ENCODE data around the gene GLB1L3. TPM values are rescaled to one million over a fixed set of nuclear protein-coding genes. Genes with fewer than 3 reads are reported as not detected.

GLB1L3 gene
- total RNA-seq, 2 experiments from 2014 or later, result 4.1 to 6.1 TPM

DNA sequence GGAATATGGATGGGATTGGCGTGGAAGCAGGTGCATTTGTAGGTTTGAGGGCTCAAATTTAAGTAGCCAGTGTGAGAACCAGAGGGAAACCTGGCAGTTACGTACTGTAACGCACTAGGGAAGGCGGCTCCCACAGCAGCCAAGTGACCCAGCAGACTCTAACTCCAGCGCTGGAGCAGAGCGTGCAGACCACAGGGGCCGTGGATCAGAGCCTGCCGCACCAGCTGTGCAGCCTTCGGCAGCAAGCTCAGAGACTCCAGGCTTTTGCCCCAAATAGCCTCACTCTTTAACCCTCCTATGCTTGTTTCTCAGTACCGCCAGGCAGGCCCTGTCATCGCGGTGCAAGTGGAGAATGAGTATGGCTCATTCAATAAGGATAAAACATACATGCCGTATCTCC is 12.3 kb downstream of the GLB1L3 start:
- ATAC-seq (no peak), DNase-seq (peak; percentile 30)
- Mint-ChIP-seq H3K27ac (no peak overlapping the region), H3K4me3 (no peak overlapping the region), H3K27me3 (no peaks in the 10 kb centered on the region), H3K4me1 (no peaks in the 10 kb centered on the region), H3K36me3 (no peaks in the 10 kb centered on the region), H3K9me3 (ENCODE audit: low read depth) (no peaks in the 10 kb centered on the region)
- CTCF ChIA-PET, result interaction anchor here (1.5 kb wide), 1 partner anchor 13 kb away, joined by 4 read pairs; the partner anchor contains the start of gene GLB1L3

DNA sequence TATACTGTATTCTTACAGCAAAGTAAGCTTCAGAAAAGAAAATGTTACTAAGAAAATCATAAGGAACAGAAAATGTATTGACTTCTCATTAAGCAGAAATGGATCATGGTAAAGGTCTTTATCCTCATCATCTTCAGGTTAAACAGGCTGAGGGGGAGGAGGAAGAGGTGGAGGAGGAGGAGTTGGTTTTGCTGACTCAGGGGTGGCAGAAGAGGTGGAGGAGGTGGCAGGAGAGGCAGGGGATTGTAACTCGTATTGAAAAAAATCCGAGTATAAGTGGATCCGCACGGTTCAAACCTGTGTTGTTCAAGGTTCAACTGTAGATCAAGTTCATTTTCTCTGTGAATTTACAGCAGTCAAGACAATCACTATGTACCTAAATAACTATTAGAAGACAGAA is 13.0 kb downstream of the GLB1L3 start:
- DNase-seq, result peak; percentile 21
- Mint-ChIP-seq H3K9me3 (ENCODE audit: low read depth) (no peaks in the 10 kb centered on the region), H3K27me3 (no peaks in the 10 kb centered on the region), H3K4me3 (no peak overlapping the region), H3K36me3 (no peaks in the 10 kb centered on the region), H3K4me1 (no peaks in the 10 kb centered on the region), H3K27ac (no peak overlapping the region)
- no peak for ATAC-seq
- CTCF ChIA-PET, result interaction anchor here (1.5 kb wide), 1 partner anchor 13 kb away, joined by 4 read pairs; the partner anchor contains the start of gene GLB1L3

DNA sequence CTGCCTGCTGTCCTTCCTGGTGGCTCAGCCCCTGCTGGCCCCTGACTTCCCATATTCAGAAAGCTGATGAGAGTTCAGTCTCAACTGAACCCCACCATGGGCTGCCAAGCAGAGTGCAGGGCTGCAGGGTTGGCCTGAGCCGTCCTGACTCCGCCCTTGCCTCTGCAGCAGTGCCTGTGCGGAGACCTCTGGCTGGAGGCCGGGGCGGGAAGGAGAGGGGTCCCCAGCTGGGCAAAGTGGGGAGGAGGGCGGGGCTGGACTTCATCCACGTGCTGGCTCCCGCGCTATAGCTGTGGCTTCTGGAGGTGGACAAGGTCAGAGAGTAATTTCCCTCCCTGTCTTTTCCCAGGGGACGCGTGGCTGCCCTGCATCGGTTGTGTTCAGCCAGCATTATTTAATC is 13.6 kb downstream of the GLB1L3 start:
- H3K9me3 Mint-ChIP-seq (ENCODE audit: low read depth), result no peaks in the 10 kb centered on the region
- DNase-seq, result peak; percentile 23
- ATAC-seq, result no peak
- H3K4me3 Mint-ChIP-seq, result no peak overlapping the region
- H3K4me1 Mint-ChIP-seq, result peaks cover 4% of the 10 kb centered on the region
- no peak overlapping the region for H3K27ac Mint-ChIP-seq
- H3K36me3 Mint-ChIP-seq, result peaks cover 3% of the 10 kb centered on the region
- CTCF ChIA-PET, result no interaction called here
- H3K27me3 Mint-ChIP-seq, result no peaks in the 10 kb centered on the region

DNA sequence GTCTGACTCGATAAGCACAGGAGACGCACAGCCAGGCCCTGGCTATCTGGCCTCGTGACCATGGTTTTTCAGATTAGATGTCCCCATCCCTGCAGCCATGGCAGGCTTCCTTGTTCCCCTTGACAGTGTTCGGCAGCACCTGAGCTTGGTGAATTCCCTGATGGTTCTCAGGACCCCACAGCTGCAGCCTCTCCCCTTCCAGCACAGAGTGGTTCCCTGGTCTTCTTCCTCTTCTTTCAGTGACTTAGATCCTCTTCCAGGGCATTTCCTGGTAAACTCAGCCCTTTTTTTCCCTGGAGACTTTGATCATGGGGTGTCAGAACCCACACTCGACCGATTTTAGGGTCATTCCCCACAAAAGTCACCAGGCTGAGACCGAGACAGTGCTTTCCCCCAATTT is 14.5 kb downstream of the GLB1L3 start:
- Mint-ChIP-seq H3K4me3 (no peak overlapping the region), H3K9me3 (ENCODE audit: low read depth) (no peaks in the 10 kb centered on the region), H3K36me3 (peaks cover 3% of the 10 kb centered on the region), H3K27me3 (no peaks in the 10 kb centered on the region), H3K27ac (no peak overlapping the region), H3K4me1 (peaks cover 6% of the 10 kb centered on the region)
- DNase-seq, result no peak
- CTCF ChIA-PET, result interaction anchor here (0.8 kb wide), 1 partner anchor 20 kb away, joined by 3 read pairs; no protein-coding TSS in a partner anchor
- no peak for ATAC-seq

DNA sequence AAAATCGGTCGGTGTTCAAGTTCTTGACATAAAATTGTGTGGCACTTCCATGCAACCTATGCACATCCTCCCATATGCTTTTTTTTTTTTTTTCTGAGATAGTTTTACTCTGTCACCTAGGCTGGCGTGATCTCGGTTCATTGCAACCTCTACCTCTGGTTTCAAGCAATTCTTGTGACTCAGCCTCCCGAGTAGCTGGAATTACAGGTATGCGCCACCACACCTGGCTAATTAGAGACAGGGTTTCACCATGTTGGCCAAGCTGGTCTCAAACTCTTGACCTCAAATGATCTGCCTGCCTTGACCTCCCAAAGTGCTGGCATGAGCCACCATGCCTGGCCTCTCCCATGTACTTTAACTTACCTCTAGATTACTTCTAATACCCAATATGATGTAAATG is 15.0 kb downstream of the GLB1L3 start:
- CTCF ChIA-PET, result interaction anchor here (0.8 kb wide), 1 partner anchor 19 kb away, joined by 3 read pairs; no protein-coding TSS in a partner anchor
- ATAC-seq (no peak), DNase-seq (no peak)
- Mint-ChIP-seq H3K27me3 (no peaks in the 10 kb centered on the region), H3K36me3 (peaks cover 6% of the 10 kb centered on the region), H3K9me3 (ENCODE audit: low read depth) (no peaks in the 10 kb centered on the region), H3K27ac (no peak overlapping the region), H3K4me3 (no peak overlapping the region), H3K4me1 (peaks cover 6% of the 10 kb centered on the region)

DNA sequence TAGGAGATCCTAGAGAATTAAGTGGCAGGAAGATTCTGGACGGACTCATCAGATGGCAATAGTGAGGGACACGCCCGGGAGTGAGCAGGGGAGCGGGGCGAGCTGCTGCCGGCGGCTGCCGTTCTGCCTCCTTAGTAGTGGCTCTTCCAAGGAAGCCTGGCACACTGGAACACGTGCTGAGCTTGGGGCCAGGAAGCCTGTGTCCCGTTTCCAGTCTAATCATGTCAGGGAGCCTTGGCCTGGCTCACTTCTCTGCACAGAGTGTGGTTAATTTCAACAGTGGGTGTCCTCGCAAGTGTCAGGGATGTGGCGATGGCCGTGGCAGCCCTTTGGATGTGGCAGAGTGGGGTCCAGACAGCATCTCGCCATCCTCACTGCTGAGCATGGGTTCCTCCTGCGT is 16.5 kb downstream of the GLB1L3 start:
- DNase-seq, result no peak
- H3K36me3 Mint-ChIP-seq, result peaks cover 6% of the 10 kb centered on the region
- H3K27me3 Mint-ChIP-seq, result no peaks in the 10 kb centered on the region
- ATAC-seq, result no peak
- H3K9me3 Mint-ChIP-seq (ENCODE audit: low read depth), result no peaks in the 10 kb centered on the region
- no peak overlapping the region for H3K4me3 Mint-ChIP-seq
- peaks cover 6% of the 10 kb centered on the region for H3K4me1 Mint-ChIP-seq
- CTCF ChIA-PET, result no interaction called here
- H3K27ac Mint-ChIP-seq, result no peak overlapping the region

DNA sequence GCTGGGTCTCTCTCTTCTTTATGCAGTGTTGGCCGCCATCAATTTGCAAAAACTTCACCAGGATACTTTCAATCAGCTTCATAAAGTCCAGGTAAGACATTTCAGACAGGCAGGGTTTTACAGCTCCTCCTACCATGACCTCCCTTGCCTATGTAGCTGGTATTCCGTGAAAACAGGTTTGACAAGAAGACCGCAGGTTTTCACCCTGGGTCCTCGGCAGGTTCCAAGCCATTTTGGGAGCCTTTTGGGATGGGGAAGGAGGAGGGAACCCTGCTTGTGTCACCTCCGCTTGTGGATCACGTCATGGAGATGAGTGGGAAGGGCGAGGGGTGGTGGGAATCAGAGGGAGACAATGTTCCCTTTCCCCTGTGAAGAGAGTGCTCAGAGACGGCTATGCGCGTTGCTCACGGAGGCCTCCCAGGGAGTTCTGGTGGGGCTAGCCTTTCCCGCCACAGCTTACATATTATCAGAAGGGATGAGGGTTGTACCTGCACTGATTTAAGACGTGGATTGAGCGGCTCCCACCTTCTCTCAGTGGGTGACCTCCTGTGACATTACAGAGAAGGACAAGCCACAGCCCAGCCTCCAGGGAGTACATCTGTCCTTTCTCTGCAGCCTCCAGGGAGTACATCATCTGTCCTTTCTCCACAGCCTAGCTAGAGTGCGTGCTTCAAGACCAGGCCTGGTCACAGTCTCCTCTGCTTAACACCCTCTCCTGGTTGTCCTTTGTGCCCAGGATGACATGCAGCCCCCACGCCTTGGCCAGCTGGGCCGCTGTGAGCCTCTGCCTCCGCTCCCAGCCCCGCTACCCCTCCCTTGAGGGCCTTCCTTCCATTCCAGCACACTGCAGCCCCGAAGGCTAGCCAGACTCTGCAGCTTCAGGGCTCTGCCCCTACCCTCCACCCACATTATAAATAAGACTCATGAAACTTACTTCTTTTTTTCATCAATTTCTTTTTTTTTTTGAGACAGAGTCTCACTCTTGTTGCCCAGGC is 17.2 kb downstream of the GLB1L3 start:
- CTCF ChIA-PET, result no interaction called here
- no peak overlapping the region for H3K4me3 Mint-ChIP-seq
- DNase-seq (no peak), ATAC-seq (no peak)
- peaks cover 6% of the 10 kb centered on the region for H3K36me3 Mint-ChIP-seq
- H3K9me3 Mint-ChIP-seq (ENCODE audit: low read depth), result no peaks in the 10 kb centered on the region
- no peaks in the 10 kb centered on the region for H3K27me3 Mint-ChIP-seq
- no peak overlapping the region for H3K27ac Mint-ChIP-seq
- peaks cover 6% of the 10 kb centered on the region for H3K4me1 Mint-ChIP-seq

DNA sequence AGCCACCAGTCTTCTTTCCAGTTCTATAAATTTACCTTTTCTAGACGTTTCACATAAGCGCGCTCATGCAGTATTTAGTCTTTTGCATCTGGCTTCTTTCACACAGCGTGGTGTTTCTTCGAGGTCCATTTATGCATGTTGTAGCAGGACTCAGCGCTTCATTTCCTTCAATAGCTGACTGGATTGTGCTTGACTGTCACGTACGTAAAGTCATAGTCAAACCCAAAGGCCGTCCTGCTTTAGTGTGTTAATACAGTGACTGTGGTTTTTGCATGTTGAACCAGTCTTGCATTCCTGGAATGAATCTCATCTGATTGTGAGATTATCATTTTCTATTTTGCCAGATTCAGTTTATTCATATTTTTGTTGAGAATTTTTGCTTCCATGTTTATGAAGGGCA is 18.5 kb downstream of the GLB1L3 start:
- CTCF ChIA-PET, result no interaction called here
- no peak for ATAC-seq
- peaks cover 6% of the 10 kb centered on the region for H3K36me3 Mint-ChIP-seq
- H3K4me1 Mint-ChIP-seq, result peaks cover 6% of the 10 kb centered on the region
- H3K9me3 Mint-ChIP-seq (ENCODE audit: low read depth), result no peaks in the 10 kb centered on the region
- no peak overlapping the region for H3K27ac Mint-ChIP-seq
- DNase-seq, result no peak
- H3K27me3 Mint-ChIP-seq, result no peaks in the 10 kb centered on the region
- no peak overlapping the region for H3K4me3 Mint-ChIP-seq

DNA sequence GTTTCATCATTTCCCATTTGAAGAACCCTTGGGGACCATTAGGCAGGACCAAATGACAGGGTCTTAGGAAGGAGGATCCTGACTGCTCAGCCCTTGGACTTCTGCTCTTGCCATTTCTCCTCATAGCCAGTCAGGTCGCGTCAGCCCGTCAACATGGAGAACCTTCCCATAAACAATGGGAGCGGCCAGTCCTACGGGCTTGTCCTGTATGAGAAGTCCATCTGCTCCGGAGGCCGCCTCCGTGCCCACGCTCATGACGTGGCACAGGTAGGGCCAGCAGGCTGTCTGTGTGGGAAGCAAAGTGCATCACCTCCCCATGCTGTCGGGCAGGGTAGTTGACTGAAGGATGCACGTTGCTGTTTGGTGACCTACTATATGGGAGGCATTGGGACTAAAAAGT is 36.0 kb downstream of the GLB1L3 start:
- DNase-seq (no peak), ATAC-seq (no peak)
- Mint-ChIP-seq H3K36me3 (peaks cover 8% of the 10 kb centered on the region), H3K4me3 (no peak overlapping the region), H3K27me3 (no peaks in the 10 kb centered on the region), H3K27ac (no peak overlapping the region), H3K9me3 (ENCODE audit: low read depth) (no peaks in the 10 kb centered on the region), H3K4me1 (no peaks in the 10 kb centered on the region)
- CTCF ChIA-PET, result interaction anchor here (0.6 kb wide), 1 partner anchor 10 kb away, joined by 3 read pairs; no protein-coding TSS in a partner anchor

DNA sequence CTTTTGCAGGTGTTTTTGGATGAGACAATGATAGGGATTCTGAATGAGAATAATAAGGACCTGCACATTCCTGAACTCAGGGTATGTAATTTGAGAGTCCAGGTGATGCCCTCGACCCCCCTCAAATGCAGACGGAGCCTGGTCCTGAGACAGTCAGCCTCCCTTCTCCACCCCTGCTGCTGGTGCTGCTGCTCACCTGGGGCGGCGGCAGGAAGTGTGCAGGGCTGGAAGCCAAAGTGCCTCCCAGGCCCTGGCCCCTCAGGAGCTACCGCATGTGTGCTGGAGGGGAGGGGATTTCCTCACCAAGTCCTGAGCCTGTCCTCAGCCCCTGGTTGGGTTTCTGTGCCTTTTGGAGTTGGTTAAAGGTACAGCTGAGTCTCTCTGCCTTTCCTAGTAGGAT is 36.6 kb downstream of the GLB1L3 start:
- Mint-ChIP-seq H3K9me3 (ENCODE audit: low read depth) (no peaks in the 10 kb centered on the region), H3K27ac (no peak overlapping the region), H3K4me1 (no peaks in the 10 kb centered on the region), H3K4me3 (no peak overlapping the region), H3K36me3 (peaks cover 5% of the 10 kb centered on the region), H3K27me3 (no peaks in the 10 kb centered on the region)
- ATAC-seq (no peak), DNase-seq (no peak)
- CTCF ChIA-PET, result interaction anchor here (0.6 kb wide), 1 partner anchor 9 kb away, joined by 3 read pairs; no protein-coding TSS in a partner anchor

DNA sequence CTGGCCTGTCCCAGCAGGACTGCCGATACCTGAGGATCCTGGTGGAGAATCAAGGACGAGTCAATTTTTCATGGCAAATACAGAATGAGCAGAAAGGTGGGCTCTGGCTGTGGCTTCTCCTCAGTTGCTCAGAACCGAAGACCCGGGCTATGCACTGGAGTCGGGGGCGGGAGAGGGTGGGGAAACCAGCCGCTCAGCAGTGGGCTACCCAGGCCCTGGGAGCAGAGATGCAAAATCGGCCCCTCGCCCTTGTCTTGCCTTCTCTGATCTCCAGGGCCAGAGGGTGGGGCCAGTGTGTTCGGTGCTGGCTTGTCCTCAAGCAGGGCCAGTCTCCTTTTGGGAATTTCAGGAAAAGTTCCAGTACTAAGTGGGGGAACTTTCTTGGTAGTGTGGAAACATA is 37.2 kb downstream of the GLB1L3 start:
- H3K4me3 Mint-ChIP-seq, result no peak overlapping the region
- CTCF ChIA-PET, result interaction anchor here (0.6 to 1.0 kb wide), 2 partner anchors 16 to 51 kb away, joined by 3 read pairs; no protein-coding TSS in a partner anchor

DNA sequence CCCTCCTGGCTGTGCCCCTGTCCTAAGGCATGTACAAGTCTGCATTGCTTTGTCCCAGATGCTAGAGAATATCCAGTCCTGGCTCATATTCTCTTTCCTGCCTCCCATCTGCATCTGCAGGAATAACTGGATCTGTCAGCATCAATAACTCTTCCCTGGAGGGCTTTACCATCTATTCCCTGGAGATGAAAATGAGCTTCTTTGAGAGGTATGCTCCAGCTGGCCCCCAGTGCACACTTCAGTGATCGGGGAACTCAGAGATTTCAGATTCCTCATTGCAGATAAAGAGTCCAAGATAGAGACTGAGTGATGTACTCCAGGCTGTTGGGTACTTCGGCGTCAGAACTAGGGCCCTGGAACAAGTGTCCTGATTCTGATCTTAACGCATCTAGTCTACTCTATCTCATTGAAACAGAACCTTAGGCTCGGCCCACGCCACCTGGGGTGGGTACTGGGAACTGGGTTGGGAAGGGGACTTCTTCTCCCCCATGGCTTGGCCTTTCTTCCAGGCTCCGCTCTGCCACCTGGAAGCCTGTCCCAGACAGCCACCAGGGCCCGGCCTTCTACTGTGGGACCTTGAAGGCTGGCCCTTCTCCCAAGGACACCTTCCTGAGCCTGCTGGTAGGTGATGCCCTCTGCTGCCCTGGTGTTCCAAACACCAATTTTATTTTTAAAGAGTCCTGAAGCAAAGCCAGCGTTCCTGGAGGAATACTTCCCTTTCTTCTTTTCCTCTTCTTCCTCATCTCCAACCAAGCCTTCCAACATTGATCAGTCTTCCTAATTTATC is 37.8 kb downstream of the GLB1L3 start:
- ATAC-seq (no peak), DNase-seq (no peak)
- H3K36me3 Mint-ChIP-seq, result peaks cover 10% of the 10 kb centered on the region
- CTCF ChIA-PET, result interaction anchor here (0.6 to 1.0 kb wide), 2 partner anchors 17 to 52 kb away, joined by 3 read pairs; no protein-coding TSS in a partner anchor
- H3K27me3 Mint-ChIP-seq, result no peaks in the 10 kb centered on the region
- peaks cover 2% of the 10 kb centered on the region for H3K9me3 Mint-ChIP-seq (ENCODE audit: low read depth)
- no peaks in the 10 kb centered on the region for H3K4me1 Mint-ChIP-seq
- no peak overlapping the region for H3K27ac Mint-ChIP-seq
- no peak overlapping the region for H3K4me3 Mint-ChIP-seq

More for the DNA sequence above, 37.2 kb downstream of the GLB1L3 start:
- ATAC-seq, result no peak
- Mint-ChIP-seq H3K4me1 (no peaks in the 10 kb centered on the region), H3K27ac (no peak overlapping the region), H3K36me3 (peaks cover 7% of the 10 kb centered on the region), H3K9me3 (ENCODE audit: low read depth) (no peaks in the 10 kb centered on the region), H3K27me3 (no peaks in the 10 kb centered on the region)
- DNase-seq, result no peak

DNA sequence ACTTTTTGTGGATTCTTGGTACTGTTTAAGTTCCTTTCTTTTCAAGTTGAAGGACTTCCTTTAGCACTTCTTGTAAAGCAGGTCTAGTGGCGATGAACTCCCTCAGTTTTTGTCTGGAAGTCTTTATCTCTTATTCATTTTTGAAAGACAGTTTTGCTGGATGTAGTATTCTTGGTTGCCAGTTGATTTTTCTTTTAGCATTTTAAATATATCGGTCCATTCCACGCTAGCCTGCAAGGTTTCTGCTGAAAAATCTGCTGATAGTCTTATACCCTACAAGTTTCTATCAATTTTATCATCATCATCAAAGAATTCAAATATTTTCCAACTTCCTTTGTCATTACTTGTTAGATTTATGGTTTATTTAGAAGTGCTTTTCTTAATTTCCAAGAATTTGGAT is 40.9 kb downstream of the GLB1L3 start:
- Mint-ChIP-seq H3K9me3 (ENCODE audit: low read depth) (peaks cover 11% of the 10 kb centered on the region), H3K27me3 (peaks cover 2% of the 10 kb centered on the region), H3K4me1 (no peaks in the 10 kb centered on the region), H3K27ac (no peak overlapping the region), H3K36me3 (peaks cover 25% of the 10 kb centered on the region), H3K4me3 (no peak overlapping the region)
- CTCF ChIA-PET, result no interaction called here
- DNase-seq (no peak), ATAC-seq (no peak)

Measured in activated CD8-positive, alpha-beta memory T cell treated with anti-CD3 and anti-CD28 coated beads, Interleukin-2, amount 10 ng/mL, durations not matched to agents 7 days and 5 days (primary cell).